WTC11 (cell line): ENCODE results near the gene FANCE. TPM values are rescaled to one million over a fixed set of nuclear protein-coding genes. Genes with fewer than 3 reads are reported as not detected.

ENCODE experiments used
- CREM ChIP-seq: sonication (generic); formaldehyde crosslinking; IDR thresholded peaks from 2 replicates; pipeline ENCODE4 v1.8.1; 2022; ENCODE audit warnings: mild to moderate bottlenecking, missing genetic modification reagents, moderate library complexity
- ETV6 ChIP-seq: sonication (generic); formaldehyde crosslinking; IDR thresholded peaks from 2 replicates; pipeline ENCODE4 v1.8.1; 2022; ENCODE audit warnings: mild to moderate bottlenecking, missing genetic modification reagents
- GABPB1 ChIP-seq: sonication (generic); formaldehyde crosslinking; IDR thresholded peaks from 2 replicates; pipeline ENCODE4 v1.8.1; 2023; ENCODE audit warnings: mild to moderate bottlenecking, missing genetic modification reagents
- GRHL2 ChIP-seq: fragments of 250-450 bp; sonication (Bioruptor Pico); IDR thresholded peaks from 2 replicates; pipeline ENCODE4 v1.8.0; 2022; ENCODE audit warnings: mild to moderate bottlenecking, moderate library complexity; ENCODE audit not compliant: insufficient replicate concordance, severe bottlenecking
- IRF2 ChIP-seq: sonication (generic); formaldehyde crosslinking; IDR thresholded peaks from 2 replicates; pipeline ENCODE4 v1.8.0; 2022; ENCODE audit warnings: low read depth, missing genetic modification reagents, borderline replicate concordance
- NFATC4 ChIP-seq: fragments of 250-450 bp; sonication (Bioruptor Pico); IDR thresholded peaks from 2 replicates; pipeline ENCODE4 v1.9.0; 2021; ENCODE audit warnings: mild to moderate bottlenecking
- NR1H2 ChIP-seq: sonication (generic); formaldehyde crosslinking; IDR thresholded peaks from 2 replicates; pipeline ENCODE4 v1.9.0; 2021; ENCODE audit warnings: mild to moderate bottlenecking, moderate library complexity, missing genetic modification reagents
- TCF7 ChIP-seq: sonication (generic); formaldehyde crosslinking; IDR thresholded peaks from 2 replicates; pipeline ENCODE4 v1.8.0; 2022; ENCODE audit warnings: mild to moderate bottlenecking, low read depth, missing genetic modification reagents, moderate library complexity
- ZBTB43 ChIP-seq: sonication (generic); formaldehyde crosslinking; IDR thresholded peaks from 2 replicates; pipeline ENCODE4 v1.8.1; 2023; ENCODE audit warnings: mild to moderate bottlenecking, missing genetic modification reagents
- ZNF232 ChIP-seq: sonication (generic); formaldehyde crosslinking; IDR thresholded peaks from 2 replicates; pipeline ENCODE4 v1.8.0; 2022; ENCODE audit warnings: mild to moderate bottlenecking, missing genetic modification reagents
- ZNF281 ChIP-seq: sonication (generic); formaldehyde crosslinking; IDR thresholded peaks from 2 replicates; pipeline ENCODE4 v1.8.0; 2023; ENCODE audit warnings: mild to moderate bottlenecking, missing genetic modification reagents
- ZNF317 ChIP-seq: sonication (generic); formaldehyde crosslinking; IDR thresholded peaks from 2 replicates; pipeline ENCODE4 v1.8.1; 2023; ENCODE audit warnings: low read depth, mild to moderate bottlenecking, moderate library complexity, missing genetic modification reagents, borderline replicate concordance
- ZNF416 ChIP-seq: fragments of 250-450 bp; sonication (Bioruptor Pico); IDR thresholded peaks from 2 replicates; pipeline ENCODE4 v1.9.0; 2021; ENCODE audit warnings: mild to moderate bottlenecking, inconsistent platforms
- ZNF423 ChIP-seq: fragments of 250-450 bp; sonication (Bioruptor Pico); IDR thresholded peaks from 2 replicates; pipeline ENCODE4 v2.1.2; 2022; ENCODE audit warnings: mild to moderate bottlenecking, moderate library complexity
- total RNA-seq: library from RNA; stranded (reverse); gene quantifications from 3 replicates; pipeline ENCODE4 v1.2.3, GENCODE V29; 2021
- TF ChIP-seq, protein P1 (sequence below): fragments of 250-450 bp; sonication (Bioruptor Pico); IDR thresholded peaks from 2 replicates; pipeline ENCODE4 v1.9.0; 2021; ENCODE audit warnings: mild to moderate bottlenecking, borderline replicate concordance
- TF ChIP-seq, protein P2 (sequence below): sonication (generic); formaldehyde crosslinking; IDR thresholded peaks from 2 replicates; pipeline ENCODE4 v1.8.0; 2023; ENCODE audit warnings: missing genetic modification reagents
- TF ChIP-seq, protein P3 (sequence below): sonication (generic); formaldehyde crosslinking; IDR thresholded peaks from 2 replicates; pipeline ENCODE4 v1.8.1; 2022; ENCODE audit warnings: mild to moderate bottlenecking, missing genetic modification reagents, moderate library complexity, borderline replicate concordance
- TF ChIP-seq, protein P4 (sequence below): sonication (generic); formaldehyde crosslinking; IDR thresholded peaks from 2 replicates; pipeline ENCODE4 v1.8.1; 2023; ENCODE audit warnings: mild to moderate bottlenecking, missing genetic modification reagents
- TF ChIP-seq, protein P5 (sequence below): sonication (generic); formaldehyde crosslinking; IDR thresholded peaks from 2 replicates; pipeline ENCODE4 v1.8.1; 2023; ENCODE audit warnings: mild to moderate bottlenecking, missing genetic modification reagents, moderate library complexity
- TF ChIP-seq, protein P6 (sequence below): sonication (generic); formaldehyde crosslinking; IDR thresholded peaks from 2 replicates; pipeline ENCODE4 v1.8.1; 2023; ENCODE audit warnings: mild to moderate bottlenecking, missing genetic modification reagents, borderline replicate concordance

FANCE gene
- total RNA-seq, 1 experiment from 2014 or later, result 22.3 TPM

DNA sequence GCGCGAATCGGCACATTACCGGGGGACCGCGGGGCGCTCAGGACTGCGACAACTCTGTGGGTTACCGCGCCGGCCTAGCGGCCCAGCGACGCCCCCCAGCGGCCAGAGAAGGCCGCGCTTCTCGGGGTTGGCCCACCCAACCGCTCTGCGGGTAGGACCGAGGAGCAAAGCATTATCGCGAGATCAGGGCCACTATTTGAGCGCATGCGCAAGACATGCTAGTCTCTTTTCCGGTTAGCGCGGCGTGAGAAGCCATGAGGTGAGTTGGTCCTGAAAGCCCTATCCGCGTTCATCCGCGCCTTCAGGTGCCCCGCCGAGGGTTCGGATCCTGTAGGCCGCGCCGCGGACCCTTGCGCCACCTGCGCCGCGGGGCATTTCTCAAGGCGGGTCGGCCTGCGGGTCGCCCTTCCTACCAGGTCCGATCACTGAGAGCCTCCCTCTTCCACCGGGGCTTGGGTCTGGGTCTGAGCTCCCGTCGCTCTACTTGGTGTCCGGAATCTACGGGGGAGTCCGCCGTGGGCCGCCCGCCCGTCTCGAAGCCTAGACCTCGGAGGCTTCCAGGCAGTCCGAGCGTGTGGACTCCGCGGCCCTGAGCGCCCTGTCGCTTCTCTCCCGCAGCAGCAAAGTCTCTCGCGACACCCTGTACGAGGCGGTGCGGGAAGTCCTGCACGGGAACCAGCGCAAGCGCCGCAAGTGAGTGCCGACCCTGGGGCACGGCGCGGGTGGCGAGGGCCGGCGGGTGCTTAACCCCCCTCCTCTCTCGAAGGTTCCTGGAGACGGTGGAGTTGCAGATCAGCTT, 16.2 kb downstream of the FANCE start, which contains the start of gene RPL10A (continued):
- TF ChIP-seq, protein P1, sequence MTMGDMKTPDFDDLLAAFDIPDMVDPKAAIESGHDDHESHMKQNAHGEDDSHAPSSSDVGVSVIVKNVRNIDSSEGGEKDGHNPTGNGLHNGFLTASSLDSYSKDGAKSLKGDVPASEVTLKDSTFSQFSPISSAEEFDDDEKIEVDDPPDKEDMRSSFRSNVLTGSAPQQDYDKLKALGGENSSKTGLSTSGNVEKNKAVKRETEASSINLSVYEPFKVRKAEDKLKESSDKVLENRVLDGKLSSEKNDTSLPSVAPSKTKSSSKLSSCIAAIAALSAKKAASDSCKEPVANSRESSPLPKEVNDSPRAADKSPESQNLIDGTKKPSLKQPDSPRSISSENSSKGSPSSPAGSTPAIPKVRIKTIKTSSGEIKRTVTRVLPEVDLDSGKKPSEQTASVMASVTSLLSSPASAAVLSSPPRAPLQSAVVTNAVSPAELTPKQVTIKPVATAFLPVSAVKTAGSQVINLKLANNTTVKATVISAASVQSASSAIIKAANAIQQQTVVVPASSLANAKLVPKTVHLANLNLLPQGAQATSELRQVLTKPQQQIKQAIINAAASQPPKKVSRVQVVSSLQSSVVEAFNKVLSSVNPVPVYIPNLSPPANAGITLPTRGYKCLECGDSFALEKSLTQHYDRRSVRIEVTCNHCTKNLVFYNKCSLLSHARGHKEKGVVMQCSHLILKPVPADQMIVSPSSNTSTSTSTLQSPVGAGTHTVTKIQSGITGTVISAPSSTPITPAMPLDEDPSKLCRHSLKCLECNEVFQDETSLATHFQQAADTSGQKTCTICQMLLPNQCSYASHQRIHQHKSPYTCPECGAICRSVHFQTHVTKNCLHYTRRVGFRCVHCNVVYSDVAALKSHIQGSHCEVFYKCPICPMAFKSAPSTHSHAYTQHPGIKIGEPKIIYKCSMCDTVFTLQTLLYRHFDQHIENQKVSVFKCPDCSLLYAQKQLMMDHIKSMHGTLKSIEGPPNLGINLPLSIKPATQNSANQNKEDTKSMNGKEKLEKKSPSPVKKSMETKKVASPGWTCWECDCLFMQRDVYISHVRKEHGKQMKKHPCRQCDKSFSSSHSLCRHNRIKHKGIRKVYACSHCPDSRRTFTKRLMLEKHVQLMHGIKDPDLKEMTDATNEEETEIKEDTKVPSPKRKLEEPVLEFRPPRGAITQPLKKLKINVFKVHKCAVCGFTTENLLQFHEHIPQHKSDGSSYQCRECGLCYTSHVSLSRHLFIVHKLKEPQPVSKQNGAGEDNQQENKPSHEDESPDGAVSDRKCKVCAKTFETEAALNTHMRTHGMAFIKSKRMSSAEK, result 0 out of 2 replicates have a peak, but pooled peaks have one; percentile 50
- TF ChIP-seq TCF7 (CRISPR knock-in tag), result no peak
- TF ChIP-seq CREM (CRISPR knock-in tag), result 0 out of 2 replicates have a peak, but pooled peaks have one; percentile 52
- no peak for TF ChIP-seq NR1H2 (CRISPR knock-in tag)
- TF ChIP-seq, protein P2, sequence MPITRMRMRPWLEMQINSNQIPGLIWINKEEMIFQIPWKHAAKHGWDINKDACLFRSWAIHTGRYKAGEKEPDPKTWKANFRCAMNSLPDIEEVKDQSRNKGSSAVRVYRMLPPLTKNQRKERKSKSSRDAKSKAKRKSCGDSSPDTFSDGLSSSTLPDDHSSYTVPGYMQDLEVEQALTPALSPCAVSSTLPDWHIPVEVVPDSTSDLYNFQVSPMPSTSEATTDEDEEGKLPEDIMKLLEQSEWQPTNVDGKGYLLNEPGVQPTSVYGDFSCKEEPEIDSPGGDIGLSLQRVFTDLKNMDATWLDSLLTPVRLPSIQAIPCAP (CRISPR knock-in tag), result peak; percentile 91; the same call in 1 of the 2 replicates
- peak; percentile 67 for TF ChIP-seq GABPB1 (CRISPR knock-in tag)
- TF ChIP-seq NFATC4 (CRISPR knock-in tag), result 0 out of 2 replicates have a peak, but pooled peaks have one; percentile 13
- no peak for TF ChIP-seq ZNF423 (CRISPR knock-in tag)
- TF ChIP-seq GRHL2 (CRISPR knock-in tag), result no peak
- TF ChIP-seq IRF2 (CRISPR knock-in tag), result no peak
- TF ChIP-seq ETV6 (CRISPR knock-in tag), result peak; percentile 96
- TF ChIP-seq, protein P3, sequence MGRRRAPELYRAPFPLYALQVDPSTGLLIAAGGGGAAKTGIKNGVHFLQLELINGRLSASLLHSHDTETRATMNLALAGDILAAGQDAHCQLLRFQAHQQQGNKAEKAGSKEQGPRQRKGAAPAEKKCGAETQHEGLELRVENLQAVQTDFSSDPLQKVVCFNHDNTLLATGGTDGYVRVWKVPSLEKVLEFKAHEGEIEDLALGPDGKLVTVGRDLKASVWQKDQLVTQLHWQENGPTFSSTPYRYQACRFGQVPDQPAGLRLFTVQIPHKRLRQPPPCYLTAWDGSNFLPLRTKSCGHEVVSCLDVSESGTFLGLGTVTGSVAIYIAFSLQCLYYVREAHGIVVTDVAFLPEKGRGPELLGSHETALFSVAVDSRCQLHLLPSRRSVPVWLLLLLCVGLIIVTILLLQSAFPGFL, result peak; percentile 69; the same call in 1 of the 2 replicates
- TF ChIP-seq ZNF232 (CRISPR knock-in tag), result peak; percentile 95
- TF ChIP-seq ZNF281 (CRISPR knock-in tag), result peak; percentile 19; the same call in 1 of the 2 replicates
- no peak; the same call in 1 of the 2 replicates for TF ChIP-seq ZBTB43
- TF ChIP-seq ZNF317 (CRISPR knock-in tag), result no peak
- TF ChIP-seq, protein P4, sequence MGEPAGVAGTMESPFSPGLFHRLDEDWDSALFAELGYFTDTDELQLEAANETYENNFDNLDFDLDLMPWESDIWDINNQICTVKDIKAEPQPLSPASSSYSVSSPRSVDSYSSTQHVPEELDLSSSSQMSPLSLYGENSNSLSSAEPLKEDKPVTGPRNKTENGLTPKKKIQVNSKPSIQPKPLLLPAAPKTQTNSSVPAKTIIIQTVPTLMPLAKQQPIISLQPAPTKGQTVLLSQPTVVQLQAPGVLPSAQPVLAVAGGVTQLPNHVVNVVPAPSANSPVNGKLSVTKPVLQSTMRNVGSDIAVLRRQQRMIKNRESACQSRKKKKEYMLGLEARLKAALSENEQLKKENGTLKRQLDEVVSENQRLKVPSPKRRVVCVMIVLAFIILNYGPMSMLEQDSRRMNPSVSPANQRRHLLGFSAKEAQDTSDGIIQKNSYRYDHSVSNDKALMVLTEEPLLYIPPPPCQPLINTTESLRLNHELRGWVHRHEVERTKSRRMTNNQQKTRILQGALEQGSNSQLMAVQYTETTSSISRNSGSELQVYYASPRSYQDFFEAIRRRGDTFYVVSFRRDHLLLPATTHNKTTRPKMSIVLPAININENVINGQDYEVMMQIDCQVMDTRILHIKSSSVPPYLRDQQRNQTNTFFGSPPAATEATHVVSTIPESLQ, result no peak
- TF ChIP-seq, protein P5, sequence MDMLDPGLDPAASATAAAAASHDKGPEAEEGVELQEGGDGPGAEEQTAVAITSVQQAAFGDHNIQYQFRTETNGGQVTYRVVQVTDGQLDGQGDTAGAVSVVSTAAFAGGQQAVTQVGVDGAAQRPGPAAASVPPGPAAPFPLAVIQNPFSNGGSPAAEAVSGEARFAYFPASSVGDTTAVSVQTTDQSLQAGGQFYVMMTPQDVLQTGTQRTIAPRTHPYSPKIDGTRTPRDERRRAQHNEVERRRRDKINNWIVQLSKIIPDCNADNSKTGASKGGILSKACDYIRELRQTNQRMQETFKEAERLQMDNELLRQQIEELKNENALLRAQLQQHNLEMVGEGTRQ (CRISPR knock-in tag), result no peak
- TF ChIP-seq, protein P6, sequence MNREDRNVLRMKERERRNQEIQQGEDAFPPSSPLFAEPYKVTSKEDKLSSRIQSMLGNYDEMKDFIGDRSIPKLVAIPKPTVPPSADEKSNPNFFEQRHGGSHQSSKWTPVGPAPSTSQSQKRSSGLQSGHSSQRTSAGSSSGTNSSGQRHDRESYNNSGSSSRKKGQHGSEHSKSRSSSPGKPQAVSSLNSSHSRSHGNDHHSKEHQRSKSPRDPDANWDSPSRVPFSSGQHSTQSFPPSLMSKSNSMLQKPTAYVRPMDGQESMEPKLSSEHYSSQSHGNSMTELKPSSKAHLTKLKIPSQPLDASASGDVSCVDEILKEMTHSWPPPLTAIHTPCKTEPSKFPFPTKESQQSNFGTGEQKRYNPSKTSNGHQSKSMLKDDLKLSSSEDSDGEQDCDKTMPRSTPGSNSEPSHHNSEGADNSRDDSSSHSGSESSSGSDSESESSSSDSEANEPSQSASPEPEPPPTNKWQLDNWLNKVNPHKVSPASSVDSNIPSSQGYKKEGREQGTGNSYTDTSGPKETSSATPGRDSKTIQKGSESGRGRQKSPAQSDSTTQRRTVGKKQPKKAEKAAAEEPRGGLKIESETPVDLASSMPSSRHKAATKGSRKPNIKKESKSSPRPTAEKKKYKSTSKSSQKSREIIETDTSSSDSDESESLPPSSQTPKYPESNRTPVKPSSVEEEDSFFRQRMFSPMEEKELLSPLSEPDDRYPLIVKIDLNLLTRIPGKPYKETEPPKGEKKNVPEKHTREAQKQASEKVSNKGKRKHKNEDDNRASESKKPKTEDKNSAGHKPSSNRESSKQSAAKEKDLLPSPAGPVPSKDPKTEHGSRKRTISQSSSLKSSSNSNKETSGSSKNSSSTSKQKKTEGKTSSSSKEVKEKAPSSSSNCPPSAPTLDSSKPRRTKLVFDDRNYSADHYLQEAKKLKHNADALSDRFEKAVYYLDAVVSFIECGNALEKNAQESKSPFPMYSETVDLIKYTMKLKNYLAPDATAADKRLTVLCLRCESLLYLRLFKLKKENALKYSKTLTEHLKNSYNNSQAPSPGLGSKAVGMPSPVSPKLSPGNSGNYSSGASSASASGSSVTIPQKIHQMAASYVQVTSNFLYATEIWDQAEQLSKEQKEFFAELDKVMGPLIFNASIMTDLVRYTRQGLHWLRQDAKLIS (CRISPR knock-in tag), result no peak
- TF ChIP-seq ZNF416 (CRISPR knock-in tag), result 0 out of 2 replicates have a peak, but pooled peaks have one; percentile 7
